Inflammatory macrophage (primary cell): Measurements from ENCODE around the gene PARD3.

Experiments used
- DNase-seq, 2 donors: peaks; one replicate each; pipeline ENCODE4 v3.0.0-alpha.2; 2020 to 2022

The PARD3 gene

DNA sequence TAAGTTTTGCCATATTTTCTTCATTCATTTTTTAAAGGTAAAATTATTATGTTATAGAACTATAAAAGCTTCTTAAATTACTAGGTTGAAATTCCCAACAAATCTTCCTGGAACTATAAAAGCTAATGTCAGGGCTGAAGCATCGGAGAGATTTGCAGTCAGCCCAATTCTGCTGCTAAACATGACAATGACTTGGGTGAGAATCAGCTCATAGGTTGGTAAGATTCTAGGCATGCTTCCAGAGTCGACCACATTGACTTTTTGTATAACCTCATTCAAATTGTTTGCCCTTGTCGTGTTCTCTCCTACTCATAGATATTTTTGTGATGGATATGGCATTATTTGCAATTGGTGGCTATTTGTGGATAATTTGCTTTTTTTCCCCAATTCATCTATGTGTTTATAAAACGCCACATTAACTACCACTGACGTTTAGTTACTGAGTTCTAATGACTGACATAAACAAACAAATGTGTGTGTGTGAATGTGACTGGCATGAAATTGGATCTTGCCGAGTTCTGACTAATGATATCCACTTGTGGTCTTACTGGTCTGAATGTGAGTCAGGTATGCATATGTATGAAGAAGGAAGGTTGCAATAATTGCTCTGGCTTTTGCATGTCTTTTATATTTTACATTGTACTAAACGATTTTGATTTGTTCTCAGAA lies 579.8 kb downstream of the PARD3 start:
- no peak for DNase-seq

DNA sequence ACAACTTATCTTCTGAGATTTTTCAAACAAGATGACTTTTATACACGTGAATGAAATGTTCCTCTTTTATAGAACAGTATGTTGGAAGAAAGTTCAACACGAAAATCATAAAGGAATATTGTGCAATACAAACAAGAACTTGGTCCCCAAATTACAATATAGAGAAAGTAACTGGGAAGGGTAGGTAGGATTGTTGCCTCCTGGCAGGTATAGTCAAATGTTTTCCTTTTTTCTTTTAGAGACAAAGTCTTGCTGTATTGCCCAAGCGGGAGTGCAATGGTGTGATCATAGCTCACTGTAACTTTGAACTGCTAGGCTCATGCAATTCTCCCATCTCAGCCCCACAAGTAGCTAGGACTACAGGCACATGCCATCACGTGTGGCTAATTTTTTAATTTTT lies 582.6 kb downstream of the PARD3 start:
- DNase-seq = no peak

DNA sequence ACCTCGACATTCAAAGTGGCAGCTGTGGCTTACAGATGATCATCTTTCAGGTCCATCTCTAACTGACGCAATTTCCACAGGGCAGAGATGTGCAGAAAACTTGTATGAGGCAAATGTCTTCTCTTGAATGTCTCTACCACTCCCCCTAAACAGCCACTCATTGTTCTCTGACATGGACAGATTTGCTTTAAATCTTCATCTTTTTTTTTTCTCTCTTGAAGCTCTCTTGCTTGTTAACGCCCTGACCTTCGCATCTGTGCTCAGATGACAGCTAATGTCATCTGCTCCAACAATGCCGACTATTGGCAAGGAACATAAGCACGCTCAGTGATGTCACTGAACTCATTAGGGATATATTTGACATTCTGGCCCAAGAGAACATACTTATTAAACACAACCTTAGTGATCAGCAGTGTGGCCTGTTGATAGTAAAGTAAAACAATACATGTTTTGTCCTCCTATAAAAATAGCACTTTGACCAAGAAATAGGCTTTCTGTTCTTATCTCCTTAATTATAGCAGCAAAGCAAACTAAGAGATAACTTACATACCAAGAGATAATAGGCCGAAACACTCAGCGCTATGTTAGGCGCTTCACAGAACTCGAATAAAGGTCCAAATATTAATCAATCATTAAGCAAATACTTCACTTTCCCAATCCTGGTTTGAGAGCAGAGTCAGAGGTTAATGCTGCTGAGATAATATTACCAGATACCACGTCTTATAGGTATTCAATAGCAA lies 583.5 kb downstream of the PARD3 start:
- DNase-seq = no peak

DNA sequence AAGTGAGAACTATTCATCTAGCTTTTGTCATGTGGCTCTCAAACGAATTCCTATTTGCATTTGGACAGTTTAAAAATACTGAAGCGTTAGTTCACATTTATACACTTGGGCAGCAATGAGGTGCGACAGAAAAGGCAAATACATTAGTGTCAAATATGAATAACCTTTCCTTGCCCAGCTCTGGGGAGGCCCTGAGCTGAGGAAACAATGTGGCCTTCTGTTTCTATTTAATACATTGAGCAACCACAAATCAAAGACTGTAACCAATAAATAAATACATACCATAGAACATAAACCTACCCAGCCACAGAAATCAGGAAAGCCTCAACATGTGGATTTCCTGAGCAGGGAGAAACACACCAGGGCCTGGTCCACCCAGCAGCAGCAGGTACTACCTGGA lies 585.2 kb downstream of the PARD3 start:
- DNase-seq = no peak

DNA sequence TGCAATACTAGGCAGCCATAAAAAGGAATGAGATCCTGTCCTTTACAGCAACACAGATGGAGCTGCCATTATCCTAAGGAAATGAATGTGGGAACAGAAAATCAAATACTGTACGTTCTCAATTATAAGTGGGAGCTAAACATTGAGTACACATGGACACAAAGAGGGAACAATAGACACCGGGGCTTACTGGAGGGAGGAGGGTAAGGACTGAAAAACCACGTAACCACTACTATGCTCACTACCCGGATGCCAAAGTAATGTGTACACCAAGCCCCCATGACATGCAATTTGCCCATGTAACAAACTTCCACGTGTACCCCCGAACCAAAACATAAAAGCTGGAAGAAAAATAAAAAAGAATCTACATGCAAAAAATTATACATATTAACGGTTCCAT lies 587.0 kb downstream of the PARD3 start:
- DNase-seq = no peak

DNA sequence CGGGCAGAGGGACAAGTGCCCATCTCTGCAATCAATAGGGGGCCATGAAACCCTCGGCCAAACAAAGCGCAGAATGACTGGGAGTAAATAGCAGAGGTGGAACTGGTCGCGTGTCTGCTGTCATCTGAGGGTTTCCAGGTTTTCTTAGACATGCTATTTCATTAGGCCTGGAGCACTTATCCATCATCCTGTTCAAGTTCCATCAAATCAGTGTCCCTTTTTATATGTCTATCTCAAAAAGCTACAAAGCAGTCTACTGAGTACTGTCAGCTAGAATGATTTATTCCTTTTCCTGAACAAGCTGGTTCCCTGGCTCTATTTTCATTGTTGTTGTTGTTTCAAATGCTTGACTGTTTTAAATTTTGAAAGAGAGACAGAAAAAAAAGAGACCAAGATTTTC lies 590.5 kb downstream of the PARD3 start:
- no peak for DNase-seq

DNA sequence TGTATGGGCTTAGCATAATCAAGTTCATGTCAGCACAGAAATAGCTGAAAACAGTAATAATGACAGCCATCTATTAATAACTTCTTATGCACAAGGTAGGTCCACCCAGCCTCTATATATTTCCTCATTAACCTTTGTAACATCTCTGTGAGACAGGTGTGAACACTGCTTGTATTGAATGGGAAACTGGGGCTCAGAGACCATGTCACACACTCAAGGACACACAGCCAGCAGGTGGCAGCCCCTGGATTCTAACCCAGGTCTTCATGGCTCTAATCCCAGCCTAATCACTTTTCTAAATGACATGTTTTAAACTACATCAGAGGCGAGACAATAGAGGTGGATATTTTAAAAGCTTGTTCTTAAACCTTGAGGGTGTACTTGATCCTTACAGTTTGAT lies 591.4 kb downstream of the PARD3 start:
- DNase-seq = no peak

DNA sequence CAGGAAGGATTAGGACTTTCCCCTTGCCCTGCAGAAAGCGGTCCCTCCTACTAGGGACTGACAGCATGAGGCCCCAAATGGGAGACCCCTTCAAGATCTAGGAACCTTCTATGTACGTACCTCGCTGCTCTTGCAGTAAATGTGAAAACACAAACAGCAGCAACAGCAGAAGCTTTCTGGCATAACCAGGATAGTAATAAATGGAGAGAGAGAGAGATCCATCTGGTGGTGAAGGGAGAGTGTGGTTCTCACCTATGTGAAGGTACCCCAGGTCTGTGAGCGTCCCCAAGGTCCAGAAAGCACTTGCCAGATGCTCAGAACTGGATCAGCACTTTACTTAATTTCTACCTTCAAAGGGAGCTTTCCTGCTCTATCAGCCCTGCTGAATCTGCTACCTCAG lies 592.7 kb downstream of the PARD3 start:
- no peak for DNase-seq

DNA sequence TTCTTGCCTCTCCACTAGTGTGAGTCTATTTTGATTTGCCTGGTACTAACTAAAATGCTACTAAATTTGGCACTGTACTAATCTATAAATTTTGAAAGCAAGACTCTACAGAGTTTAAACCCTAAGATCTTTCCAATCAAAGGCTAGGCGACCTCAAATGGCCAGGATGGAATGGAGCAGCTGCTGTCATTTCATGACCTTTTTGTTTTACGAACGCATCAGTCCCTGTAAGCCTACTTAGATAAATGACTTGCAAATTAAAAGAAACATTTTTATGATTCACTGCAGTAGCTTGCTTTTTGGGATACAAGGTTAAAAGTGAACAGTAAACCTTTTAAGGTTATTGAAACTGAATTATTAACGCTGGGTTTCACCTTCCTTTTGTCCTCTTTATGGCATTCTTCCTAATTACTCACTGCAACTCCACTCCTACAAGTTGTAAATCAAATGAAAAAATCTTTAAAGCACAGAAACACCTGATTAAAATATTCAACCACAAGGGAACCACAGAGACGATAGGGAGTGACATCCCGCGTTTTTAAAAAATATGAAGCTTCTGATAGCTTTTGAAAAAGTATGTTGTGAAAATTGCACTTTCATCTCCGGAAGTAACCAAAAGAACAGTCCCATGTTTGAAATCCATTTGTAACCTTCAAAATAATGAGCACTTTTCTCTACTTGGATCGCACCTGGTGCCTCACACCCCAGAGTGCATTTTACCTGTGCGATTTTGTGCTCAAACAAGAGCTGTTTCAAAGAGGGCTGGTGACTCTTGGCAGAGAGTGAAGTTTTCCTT lies 595.1 kb downstream of the PARD3 start:
- no peak for DNase-seq

DNA sequence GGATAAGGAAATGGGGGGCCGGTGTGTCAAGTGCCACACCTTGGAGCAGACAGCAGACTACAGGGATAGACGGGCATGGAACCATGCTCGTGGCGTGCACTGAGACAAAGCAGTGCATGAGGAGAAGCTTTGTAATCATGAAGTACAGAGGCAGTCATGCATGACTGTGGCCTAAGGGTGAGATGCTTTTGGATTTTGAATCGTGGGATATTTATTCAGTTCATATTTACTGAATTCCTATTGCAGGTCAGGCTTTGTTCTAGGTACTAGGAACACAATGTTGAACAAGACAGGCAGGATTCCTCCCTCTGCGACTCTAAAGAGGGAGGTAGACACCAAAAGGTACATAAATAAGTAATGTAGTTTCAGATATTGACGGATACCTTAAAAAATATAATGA lies 597.6 kb downstream of the PARD3 start:
- DNase-seq = no peak

DNA sequence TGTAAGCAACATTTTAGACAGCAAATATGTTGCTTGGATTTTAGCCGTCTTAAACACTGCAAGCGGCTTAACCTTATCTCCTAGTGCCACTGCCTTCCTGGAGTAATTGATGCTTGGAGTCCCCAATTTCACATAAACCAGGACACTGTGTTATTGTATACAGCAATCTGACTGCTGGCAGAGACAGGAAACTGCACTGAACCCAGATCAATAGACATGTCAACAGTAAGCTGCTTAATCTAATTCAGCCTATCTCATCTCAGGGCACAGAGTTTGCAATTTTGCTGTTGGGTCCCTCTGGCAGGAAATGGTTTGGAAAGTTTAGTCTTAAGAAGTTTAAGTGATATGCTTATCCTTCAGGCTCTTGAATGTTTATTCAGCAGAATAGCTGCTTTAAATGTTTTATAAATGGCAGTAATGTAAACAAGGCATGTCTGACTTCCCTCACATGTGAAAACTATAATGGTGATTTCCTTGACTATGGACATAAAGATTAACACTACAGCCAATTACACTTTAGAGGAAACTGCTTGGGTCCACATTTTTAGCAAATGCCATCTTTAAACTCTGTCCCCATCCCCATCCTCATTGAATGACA lies 598.6 kb downstream of the PARD3 start:
- no peak for DNase-seq

DNA sequence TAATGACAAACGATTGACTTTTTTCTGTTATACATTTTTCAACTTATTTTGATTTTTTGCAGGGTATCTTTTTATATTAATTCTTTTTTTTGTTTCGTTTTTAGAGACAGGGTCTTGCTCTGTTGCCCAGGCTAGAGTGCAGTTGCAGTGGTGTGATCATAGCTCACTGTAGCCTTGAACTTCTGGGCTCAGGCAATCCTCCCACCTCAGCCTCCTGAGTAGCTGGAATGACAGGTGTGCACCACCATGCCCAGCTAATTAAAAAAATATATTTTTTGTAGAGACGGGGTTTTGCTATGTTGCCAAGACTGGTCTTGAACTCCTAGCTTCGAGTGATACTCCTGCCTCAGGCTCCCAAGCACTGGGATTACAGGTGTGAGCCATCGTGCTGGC lies 601.3 kb downstream of the PARD3 start:
- DNase-seq = no peak

DNA sequence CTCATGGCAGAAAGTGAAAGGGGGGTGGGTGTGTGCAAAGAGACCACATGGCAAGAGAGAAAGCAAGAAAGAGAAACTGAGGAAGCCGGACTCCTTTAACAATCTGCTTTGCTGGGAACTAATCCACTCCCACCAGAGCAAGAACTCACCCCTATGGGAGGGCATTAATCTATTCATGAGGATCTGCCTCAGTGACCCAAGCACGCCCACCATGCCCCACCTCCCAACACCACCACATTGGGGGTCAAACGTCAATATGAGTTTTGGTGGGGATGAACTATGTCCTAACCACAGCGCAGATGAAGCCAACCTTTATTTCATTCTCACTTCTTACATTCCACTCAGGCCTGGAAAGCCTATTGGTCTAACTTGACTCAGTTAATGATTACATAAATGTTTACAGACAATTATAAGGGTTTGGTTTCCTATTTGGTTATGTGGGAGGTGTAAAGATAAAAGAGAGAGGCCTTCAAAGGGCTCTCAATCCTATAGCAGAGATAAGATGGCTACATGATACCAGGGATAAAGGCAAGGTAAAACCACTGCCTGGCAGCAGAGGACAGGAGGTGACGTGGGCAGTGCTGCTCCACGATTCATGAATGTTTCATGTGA lies 601.8 kb downstream of the PARD3 start:
- no peak for DNase-seq

DNA sequence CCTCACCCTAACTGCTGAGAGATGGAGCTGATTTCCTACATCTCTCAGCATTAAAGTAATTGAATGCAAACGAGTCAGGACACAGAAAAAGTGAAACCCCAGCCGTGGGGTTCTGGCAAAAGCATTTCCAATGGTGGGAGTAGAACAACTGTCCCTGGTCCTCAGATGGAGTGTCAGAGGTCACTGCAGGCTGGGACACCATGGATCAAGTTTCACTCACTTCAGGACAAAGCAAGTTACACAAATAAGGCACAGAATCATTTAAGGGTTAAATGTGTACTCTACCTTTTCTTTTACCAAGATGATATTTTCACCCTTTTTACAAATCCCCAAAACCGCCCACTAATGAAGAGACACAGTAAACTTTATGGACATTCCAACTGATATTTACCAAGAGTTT lies 607.8 kb downstream of the PARD3 start:
- DNase-seq = no peak

DNA sequence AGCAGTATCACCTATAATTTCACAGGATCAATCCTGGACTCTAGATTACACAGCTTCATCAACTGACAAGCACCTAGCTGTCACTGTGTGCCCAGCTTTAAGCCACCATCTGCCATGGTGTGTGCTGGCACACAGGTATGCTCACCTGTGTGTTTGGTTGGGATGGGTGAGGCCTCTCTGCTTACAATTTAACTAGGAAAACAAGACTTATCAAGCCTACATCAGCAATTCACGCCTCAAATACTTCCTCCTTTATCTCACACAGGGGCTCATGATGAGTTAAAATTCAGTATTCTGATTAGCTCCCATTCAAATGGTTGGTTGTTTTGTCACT lies 608.2 kb downstream of the PARD3 start:
- no peak for DNase-seq

DNA sequence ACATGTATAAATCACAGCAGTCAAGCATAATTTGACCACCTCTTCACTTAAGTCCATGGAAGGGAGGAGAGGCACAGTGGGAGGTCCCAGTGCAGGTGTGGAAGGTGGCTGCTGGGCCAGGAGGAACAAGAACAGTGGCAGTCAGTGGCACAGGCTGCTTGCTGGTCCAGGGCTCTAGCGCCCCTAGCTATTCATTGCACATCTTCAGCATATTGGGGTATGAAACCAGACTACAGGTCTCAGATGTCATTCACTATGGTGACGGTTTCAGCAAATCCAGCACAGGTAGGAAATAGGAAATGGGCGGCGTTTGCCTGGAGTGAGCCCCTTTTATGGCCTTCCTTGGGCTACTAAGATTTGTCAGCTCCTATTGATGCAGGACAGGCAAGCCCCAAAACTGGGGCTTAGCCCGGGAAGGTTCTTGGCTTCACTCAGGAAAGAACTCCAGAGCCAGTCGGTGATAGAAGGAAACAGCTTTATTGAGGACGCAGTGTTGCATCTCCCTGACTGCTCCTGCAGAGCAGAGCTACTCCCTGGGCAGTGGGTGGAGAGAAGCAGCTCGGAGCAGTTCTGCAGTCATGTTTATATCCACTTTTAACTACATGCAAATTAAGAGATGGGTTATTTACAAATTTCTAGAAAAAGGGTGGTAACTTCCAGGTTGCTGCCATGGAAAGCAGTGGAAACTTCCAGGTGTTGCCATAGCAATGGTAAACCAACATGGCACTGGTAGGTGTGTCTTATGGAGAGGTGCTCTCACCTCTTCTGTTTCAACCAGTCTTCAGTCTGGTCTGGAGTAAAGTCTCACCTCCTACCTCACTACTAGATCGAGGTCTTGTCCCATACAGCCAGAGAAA lies 608.8 kb downstream of the PARD3 start:
- DNase-seq = no peak

DNA sequence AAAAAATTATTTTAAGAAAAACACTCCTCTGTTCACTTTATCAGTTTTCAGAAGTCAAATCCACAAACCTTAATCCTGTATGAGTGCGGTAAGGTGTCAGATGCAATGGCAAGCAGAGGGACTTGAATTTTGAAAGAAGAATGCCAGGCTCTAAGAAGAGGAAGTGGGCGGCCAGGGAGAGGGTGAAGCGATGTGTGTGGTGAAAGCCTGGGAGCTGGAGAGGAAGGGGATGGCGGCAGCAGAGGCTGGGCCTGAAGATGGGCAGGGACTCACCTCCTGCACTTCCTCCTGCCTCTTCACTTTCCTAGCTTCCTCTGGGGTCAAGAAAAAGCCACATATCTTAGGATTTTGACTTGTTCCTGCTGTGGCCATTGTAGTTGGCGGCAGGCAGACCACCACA lies 609.6 kb downstream of the PARD3 start:
- DNase-seq = peak; percentile 52 to 67

DNA sequence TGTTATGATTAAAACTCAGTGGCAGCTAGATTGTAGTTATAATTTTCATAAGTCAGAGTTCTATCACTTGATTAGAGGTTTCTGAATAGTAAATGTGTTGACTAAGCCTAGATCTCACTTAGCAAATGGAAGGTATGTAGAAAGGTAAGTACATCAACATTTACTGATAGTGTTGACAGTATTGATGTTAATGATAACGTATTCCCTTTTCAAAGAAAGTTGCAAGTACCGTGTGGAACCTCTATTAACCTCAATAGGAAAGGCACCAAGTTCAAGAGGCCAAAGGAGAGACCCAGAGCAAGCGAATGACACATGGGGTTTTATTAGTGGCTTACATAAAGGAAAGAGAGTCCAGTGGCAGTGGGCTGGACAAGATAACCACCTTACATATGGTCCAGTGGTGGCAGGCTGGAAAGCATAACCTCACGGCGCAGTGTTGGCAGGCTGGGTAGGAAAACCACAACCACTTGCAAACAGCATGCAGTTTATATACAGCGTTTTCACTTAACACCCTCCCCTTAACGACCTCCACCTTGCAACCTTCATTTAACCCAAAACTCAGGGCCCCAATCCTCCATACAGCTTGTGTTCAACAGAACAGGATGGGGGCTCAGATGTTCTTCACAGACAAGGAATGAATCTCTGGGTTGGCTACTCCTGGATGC lies 611.0 kb downstream of the PARD3 start:
- no peak for DNase-seq

DNA sequence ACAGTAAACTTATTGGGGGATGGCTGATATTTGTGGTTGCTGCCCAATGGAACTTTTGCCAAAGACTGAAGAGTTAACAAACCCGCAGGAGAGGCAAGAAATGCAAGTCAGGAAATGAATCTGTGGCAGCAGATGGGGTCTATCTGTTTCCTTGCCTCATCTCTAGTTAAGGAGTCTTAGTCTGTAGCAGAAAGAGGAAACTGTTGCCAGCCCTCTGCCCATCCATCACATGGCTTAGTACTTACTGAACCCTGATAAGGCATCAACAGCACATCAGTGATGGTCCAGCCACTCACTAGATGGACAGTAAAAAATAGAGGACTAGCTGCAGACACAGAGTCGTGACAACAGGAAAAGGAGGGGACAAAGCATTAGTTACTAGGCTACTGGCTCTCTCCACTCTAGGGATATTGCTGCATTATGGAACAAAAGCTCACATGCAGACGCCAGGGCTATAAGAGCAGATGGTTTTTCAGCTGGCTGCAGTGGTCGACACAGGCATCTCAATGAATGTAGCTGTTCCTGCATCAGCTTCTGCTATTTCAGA lies 614.7 kb downstream of the PARD3 start:
- DNase-seq = peak; percentile 11 to 21

DNA sequence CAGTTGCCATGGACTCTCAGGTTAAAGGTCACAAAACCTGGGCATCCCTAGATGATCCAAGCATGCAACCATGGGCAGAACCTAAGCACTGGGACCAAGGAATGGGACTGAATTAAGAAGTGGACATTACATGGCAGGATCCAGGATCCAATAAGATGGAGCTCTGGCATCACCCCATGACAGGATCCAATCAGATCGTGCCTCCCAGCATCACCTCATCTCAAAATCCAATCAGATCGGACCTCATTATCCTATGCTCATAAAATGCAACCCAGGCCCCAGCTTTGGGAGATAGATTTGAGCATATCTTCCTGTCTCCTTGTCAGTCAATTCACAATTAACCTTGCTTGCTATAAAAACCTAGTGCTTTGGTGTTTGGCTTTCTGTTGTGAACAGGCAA lies 616.1 kb downstream of the PARD3 start:
- no peak for DNase-seq

DNA sequence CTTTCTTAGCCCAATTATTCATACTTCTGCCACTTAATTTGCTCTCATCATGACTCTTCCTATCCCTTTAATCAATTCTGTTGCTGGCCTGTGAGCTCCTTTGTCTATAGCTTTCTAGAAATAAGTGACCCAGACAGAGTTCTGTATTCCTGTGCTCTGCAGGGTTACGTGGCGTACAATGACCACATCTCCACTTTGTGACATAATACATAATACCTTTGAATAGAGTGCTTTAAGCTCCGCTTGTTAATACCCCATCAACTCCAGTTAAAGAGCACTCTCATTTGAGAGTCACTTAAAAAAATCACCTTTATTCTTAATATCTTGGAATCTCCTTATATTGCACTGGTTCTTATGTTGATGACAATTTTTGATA lies 619.0 kb downstream of the PARD3 start:
- no peak for DNase-seq
